ENCODE data around the gene NOXRED1. TPM values are rescaled to one million over a fixed set of nuclear protein-coding genes. Genes with fewer than 3 reads are reported as not detected.

NOXRED1 gene
- total RNA-seq, 2 donors from 2014 or later, result 0.45 to 1.3 TPM

GRCh38 chr14:77378701-77379100 lies 44.6 kb downstream of the NOXRED1 start:
- peaks cover 18 to 19% of the 10 kb centered on the region in 2 donors for H3K4me1 Mint-ChIP-seq (ENCODE audit: low read depth in 2 of 2)
- H3K27ac Mint-ChIP-seq, result no peak overlapping the region
- no peaks in the 10 kb centered on the region for H3K9me3 Mint-ChIP-seq
- H3K36me3 Mint-ChIP-seq, result no peaks in the 10 kb centered on the region
- DNase-seq (ENCODE audit: low spot score), result no peak
- H3K27me3 Mint-ChIP-seq, result peaks cover 6 to 12% of the 10 kb centered on the region in 2 donors
- ATAC-seq, result no peak
- H3K4me3 Mint-ChIP-seq, result no peak overlapping the region

- H3K4me1 Mint-ChIP-seq (ENCODE audit: low read depth in 2 of 2), result peaks cover 24 to 29% of the 10 kb centered on the region in 2 donors
- no peak overlapping the region for H3K4me3 Mint-ChIP-seq
- no peaks in the 10 kb centered on the region for H3K9me3 Mint-ChIP-seq
- no peak overlapping the region for H3K27ac Mint-ChIP-seq
- DNase-seq (ENCODE audit: low spot score) (no peak), ATAC-seq (no peak)
- peaks cover 6 to 12% of the 10 kb centered on the region in 2 donors for H3K27me3 Mint-ChIP-seq
- no peaks in the 10 kb centered on the region for H3K36me3 Mint-ChIP-seq
These were observed 45.9 kb downstream of the NOXRED1 start for GRCh38 chr14:77377502-77377844.

DNA sequence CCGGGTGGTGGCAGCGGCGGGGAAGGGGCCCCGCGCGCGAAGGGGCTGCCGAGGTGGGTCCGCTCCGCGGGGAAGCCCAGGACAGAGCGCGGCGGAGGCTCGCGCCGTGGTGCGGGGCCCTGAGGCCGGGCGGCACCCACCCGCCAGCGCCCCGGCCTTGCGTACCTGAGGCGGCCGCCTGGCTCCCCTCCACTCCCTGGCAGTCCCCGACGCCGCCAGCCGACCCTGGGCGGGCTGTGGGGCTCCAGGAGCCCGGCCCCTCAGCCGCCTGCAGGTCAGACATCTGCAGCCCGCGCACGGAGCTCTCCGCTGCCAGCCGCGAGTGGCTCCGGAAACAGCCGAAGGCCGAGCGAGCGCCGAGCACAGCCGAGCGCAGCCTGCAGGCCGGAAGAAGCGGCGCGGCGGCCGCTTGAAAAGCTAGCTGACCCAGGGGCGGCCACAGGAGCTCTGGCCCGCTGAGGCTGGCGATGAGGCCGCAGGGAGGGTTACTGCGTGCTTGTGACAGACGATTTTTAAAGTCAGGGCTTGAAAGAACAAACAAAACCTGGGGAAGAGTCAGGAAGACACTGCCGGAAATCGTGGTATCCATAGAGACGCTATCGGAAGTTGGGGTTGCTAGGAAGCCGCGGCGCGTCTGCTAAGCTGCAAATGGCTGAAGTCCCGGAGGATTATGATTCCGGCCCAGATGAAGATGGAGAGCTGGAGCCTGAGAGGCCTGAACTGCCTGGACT lies 46.4 kb downstream of the NOXRED1 start, which contains the start of the genes SAMD15 and TMED8:
Gene SAMD15 (plus strand): TSS at position 609 of the 731 bp plus-strand sequence. CDS start 40 bp downstream, at position 649.
Gene TMED8 (minus strand): TSS at position 324 of the 731 bp plus-strand sequence. CDS start 41 bp downstream, at position 283.
- Mint-ChIP-seq H3K27me3 (peaks cover 6 to 12% of the 10 kb centered on the region in 2 donors), H3K27ac (peak within 1 kb of the TSS in 1 of 2 donors; percentile 90), H3K36me3 (no peaks in the 10 kb centered on the region), H3K4me3 (peak within 1 kb of the TSS; percentile 95), H3K9me3 (no peaks in the 10 kb centered on the region), H3K4me1 (ENCODE audit: low read depth in 2 of 2) (peaks cover 26 to 31% of the 10 kb centered on the region in 2 donors)
- peak; percentile 88 for DNase-seq (ENCODE audit: low spot score)
- peak; percentile 97 for ATAC-seq

- peaks cover 26 to 31% of the 10 kb centered on the region in 2 donors for H3K4me1 Mint-ChIP-seq (ENCODE audit: low read depth in 2 of 2)
- peak overlapping the region; percentile 95 for H3K4me3 Mint-ChIP-seq
- H3K9me3 Mint-ChIP-seq, result no peaks in the 10 kb centered on the region
- peak overlapping the region in 1 of 2 donors; percentile 90 for H3K27ac Mint-ChIP-seq
- peak; percentile 62 for DNase-seq (ENCODE audit: low spot score)
- H3K27me3 Mint-ChIP-seq, result peaks cover 6 to 11% of the 10 kb centered on the region in 2 donors
- peak; percentile 1 to 62 for ATAC-seq
- H3K36me3 Mint-ChIP-seq, result no peaks in the 10 kb centered on the region
These were observed 47.2 kb downstream of the NOXRED1 start for GRCh38 chr14:77375973-77376770.

GRCh38 chr14:77375164-77375950 lies 48.0 kb downstream of the NOXRED1 start:
- H3K4me1 Mint-ChIP-seq (ENCODE audit: low read depth in 2 of 2), result peaks cover 26 to 31% of the 10 kb centered on the region in 2 donors
- H3K4me3 Mint-ChIP-seq, result peak overlapping the region; percentile 95
- DNase-seq (ENCODE audit: low spot score) (no peak), ATAC-seq (no peak)
- H3K36me3 Mint-ChIP-seq, result no peaks in the 10 kb centered on the region
- H3K27ac Mint-ChIP-seq, result peak overlapping the region in 1 of 2 donors; percentile 90
- H3K9me3 Mint-ChIP-seq, result no peaks in the 10 kb centered on the region
- H3K27me3 Mint-ChIP-seq, result peaks cover 0 to 2% of the 10 kb centered on the region in 2 donors

DNA sequence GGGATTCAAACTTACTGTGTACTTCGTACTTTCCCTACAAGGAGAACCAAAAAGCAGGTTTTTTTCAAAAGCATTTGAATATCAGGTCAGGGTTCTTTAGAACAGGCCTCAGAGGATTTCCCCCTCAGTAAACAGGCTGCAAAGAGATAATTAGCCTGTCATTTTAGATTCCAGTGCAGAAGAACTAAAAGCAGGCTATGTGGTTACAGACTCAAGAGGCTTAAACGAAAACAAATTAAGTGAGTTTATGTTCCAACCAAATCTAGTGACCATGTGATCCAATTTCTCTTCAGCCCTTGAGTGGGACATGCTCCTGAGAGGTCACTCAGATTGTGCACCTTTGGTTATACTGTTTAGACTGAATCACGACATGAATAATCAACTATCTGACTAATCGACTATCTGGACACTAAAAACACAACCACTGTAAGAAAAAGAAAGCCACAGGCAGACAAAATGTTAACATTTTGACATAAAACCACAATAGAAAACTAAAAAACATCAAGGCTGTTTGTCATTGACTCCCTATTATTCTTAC lies 51.0 kb downstream of the NOXRED1 start:
- Mint-ChIP-seq H3K27me3 (no peaks in the 10 kb centered on the region), H3K27ac (peak overlapping the region in 1 of 2 donors; percentile 16), H3K9me3 (no peaks in the 10 kb centered on the region), H3K4me3 (peak overlapping the region; percentile 6), H3K4me1 (ENCODE audit: low read depth in 2 of 2) (peaks cover 35 to 41% of the 10 kb centered on the region in 2 donors), H3K36me3 (no peaks in the 10 kb centered on the region)
- ATAC-seq, result no peak
- DNase-seq (ENCODE audit: low spot score), result no peak

- DNase-seq (ENCODE audit: low spot score) (no peak), ATAC-seq (peak in 1 of 2 donors; percentile 46)
- Mint-ChIP-seq H3K36me3 (no peaks in the 10 kb centered on the region), H3K27me3 (no peaks in the 10 kb centered on the region), H3K4me1 (ENCODE audit: low read depth in 2 of 2) (peaks cover 20 to 26% of the 10 kb centered on the region in 2 donors), H3K27ac (peak overlapping the region in 1 of 2 donors; percentile 50), H3K4me3 (no peak overlapping the region), H3K9me3 (no peaks in the 10 kb centered on the region)
These were observed 54.0 kb downstream of the NOXRED1 start for GRCh38 chr14:77369285-77369684.

- H3K27me3 Mint-ChIP-seq, result no peaks in the 10 kb centered on the region
- no peak for ATAC-seq
- no peaks in the 10 kb centered on the region for H3K36me3 Mint-ChIP-seq
- DNase-seq (ENCODE audit: low spot score), result no peak
- no peak overlapping the region for H3K4me3 Mint-ChIP-seq
- no peak overlapping the region for H3K27ac Mint-ChIP-seq
- peaks cover 9 to 16% of the 10 kb centered on the region in 2 donors for H3K4me1 Mint-ChIP-seq (ENCODE audit: low read depth in 2 of 2)
- H3K9me3 Mint-ChIP-seq, result no peaks in the 10 kb centered on the region
These were observed 59.2 kb downstream of the NOXRED1 start for GRCh38 chr14:77364146-77364545.

DNA sequence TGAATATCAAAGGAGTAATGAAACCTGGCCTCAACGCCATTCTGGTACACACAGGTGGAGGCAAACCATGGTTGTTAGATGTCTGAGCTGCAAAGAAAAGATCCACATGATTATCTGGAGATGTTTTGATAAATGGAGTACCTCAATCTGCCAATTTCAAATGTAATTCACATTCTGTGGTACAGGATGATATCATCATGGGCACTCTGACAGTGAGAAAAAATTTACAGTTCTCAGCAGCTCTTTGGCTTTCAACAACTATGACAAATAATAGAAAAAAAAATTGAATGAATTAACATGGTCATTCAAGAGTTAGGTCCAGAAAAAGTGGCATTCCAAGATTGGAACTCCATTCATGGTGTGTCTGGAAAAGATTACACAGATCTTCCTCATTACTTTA lies 63.7 kb downstream of the NOXRED1 start:
- Mint-ChIP-seq H3K27ac (no peak overlapping the region), H3K9me3 (no peaks in the 10 kb centered on the region)
- no peak for ATAC-seq

GRCh38 chr14:77356899-77357298 lies 66.4 kb downstream of the NOXRED1 start:
- Mint-ChIP-seq H3K9me3 (no peaks in the 10 kb centered on the region), H3K27me3 (no peaks in the 10 kb centered on the region)
- no peak for ATAC-seq

More for the DNA sequence above, 63.7 kb downstream of the NOXRED1 start:
- peaks cover 5 to 13% of the 10 kb centered on the region in 2 donors for H3K4me1 Mint-ChIP-seq (ENCODE audit: low read depth in 2 of 2)
- no peaks in the 10 kb centered on the region for H3K27me3 Mint-ChIP-seq
- H3K4me3 Mint-ChIP-seq, result no peak overlapping the region
- no peak for DNase-seq (ENCODE audit: low spot score)
- H3K36me3 Mint-ChIP-seq, result no peaks in the 10 kb centered on the region

DNA sequence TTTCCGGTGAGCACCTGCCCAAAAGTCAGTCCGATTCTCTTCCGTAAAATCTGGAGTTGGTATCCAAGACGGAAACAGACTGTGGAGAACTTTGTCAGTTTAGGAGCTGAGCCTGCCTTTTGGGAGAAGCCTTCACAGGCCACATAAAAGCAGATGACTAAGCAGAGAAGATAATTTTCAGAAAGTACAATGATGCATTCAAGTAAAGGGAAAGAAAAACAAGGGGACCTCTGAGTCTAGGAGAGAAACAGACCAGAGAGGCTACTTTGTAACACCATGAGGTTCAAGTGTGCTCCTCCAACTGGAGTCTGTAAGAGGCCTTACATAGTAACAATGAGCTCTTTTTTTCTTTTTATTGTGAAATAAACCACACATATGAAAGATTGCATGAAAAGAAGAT lies 67.5 kb downstream of the NOXRED1 start:
- Mint-ChIP-seq H3K4me1 (ENCODE audit: low read depth in 2 of 2) (peaks cover 0 to 2% of the 10 kb centered on the region in 2 donors), H3K27me3 (no peaks in the 10 kb centered on the region), H3K27ac (no peak overlapping the region), H3K36me3 (no peaks in the 10 kb centered on the region), H3K9me3 (no peaks in the 10 kb centered on the region), H3K4me3 (no peak overlapping the region)
- DNase-seq (ENCODE audit: low spot score) (no peak), ATAC-seq (no peak)

More at GRCh38 chr14:77356899-77357298, 66.4 kb downstream of the NOXRED1 start:
- H3K4me1 Mint-ChIP-seq (ENCODE audit: low read depth in 2 of 2), result peaks cover 0 to 5% of the 10 kb centered on the region in 2 donors
- no peak overlapping the region for H3K4me3 Mint-ChIP-seq
- no peak for DNase-seq (ENCODE audit: low spot score)
- no peak overlapping the region for H3K27ac Mint-ChIP-seq
- no peaks in the 10 kb centered on the region for H3K36me3 Mint-ChIP-seq

DNA sequence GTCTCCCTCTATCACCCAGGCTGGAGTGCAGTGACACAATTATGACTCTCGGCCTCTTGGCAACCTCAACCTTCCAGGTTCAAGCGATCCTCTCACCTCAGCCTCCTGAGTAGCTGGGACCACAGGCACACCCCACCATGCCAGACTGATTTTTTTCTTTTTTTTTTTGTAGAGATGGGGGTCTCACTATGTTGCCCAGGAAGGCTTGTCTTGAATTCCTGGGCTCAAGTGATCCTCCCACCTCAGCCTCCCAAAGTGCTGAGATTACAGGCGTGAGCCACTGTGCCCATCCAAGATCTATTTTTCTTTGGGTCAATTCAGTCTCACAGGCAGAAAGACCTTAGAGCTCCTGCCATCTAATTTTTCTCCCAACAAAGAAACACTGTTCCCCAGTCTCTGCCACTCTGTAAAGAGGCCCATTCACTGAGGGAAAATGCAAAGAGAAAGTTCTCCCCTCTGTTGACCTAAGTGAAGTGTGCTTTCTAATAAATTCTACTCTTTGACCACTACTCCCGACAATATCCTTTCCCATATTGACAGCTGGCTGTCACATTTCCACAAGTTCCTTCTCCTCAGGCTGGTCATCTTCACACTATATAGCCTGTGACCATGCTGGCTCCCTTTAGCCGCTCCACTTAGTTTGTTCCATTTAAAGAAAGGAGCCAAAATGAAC lies 69.7 kb downstream of the NOXRED1 start:
- no peaks in the 10 kb centered on the region for H3K27me3 Mint-ChIP-seq
- H3K27ac Mint-ChIP-seq, result no peak overlapping the region

DNA sequence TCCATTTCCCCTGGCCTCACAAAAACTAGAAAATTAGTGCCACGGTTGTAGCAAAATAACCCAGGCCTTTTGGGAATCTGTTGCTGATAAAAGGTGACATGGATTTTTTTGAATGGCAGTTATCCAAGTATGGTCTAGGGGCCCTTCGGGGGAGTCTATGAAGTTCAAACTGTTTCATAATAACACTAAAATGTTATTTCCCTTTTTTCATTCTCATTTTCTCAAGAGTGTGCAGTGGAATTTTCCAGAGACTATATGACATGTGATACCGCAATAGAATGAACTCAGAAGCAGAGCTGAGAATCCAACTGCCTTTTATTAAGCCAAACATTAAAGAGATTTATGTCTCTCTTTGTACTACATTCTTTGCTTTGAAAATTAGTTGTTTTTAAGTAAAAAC lies 75.6 kb downstream of the NOXRED1 start:
- ATAC-seq, result no peak
- Mint-ChIP-seq H3K9me3 (no peaks in the 10 kb centered on the region), H3K4me1 (ENCODE audit: low read depth in 2 of 2) (no peaks in the 10 kb centered on the region), H3K27ac (no peak overlapping the region), H3K27me3 (no peaks in the 10 kb centered on the region), H3K36me3 (peaks cover 6% of the 10 kb centered on the region), H3K4me3 (no peak overlapping the region)
- DNase-seq (ENCODE audit: low spot score), result no peak

More for the DNA sequence above, 69.7 kb downstream of the NOXRED1 start:
- DNase-seq (ENCODE audit: low spot score), result no peak
- peaks cover 6% of the 10 kb centered on the region for H3K36me3 Mint-ChIP-seq
- ATAC-seq, result no peak
- H3K4me1 Mint-ChIP-seq (ENCODE audit: low read depth in 2 of 2), result no peaks in the 10 kb centered on the region
- no peak overlapping the region for H3K4me3 Mint-ChIP-seq
- no peaks in the 10 kb centered on the region for H3K9me3 Mint-ChIP-seq

Data from natural killer cell treated with Interleukin-12 subunit alpha and Interleukin-12 subunit beta and Interleukin-15 and Interleukin-18, amount 100 ng/mL, for 72 hours (primary cell).